RWPE1 (cell line): ENCODE measurements around the gene JAZF1.

Experiments used
- CTCF ChIA-PET: fragments of 350-600 bp; sonication (Branson Sonifier 250); formaldehyde crosslinking; extraction: SDS; loops from one replicate; lab custom pipeline; 2021; lab: Yijun Ruan, JAX
- POLR2A ChIA-PET: fragments of 400-600 bp; formaldehyde crosslinking; extraction: SDS; loops from one replicate; lab custom pipeline; 2020; ENCODE audit warnings: antibody characterized with exemption; ENCODE audit not compliant: low non-redundant PET; lab: Yijun Ruan, JAX
- DNase-seq: peaks from one replicate; pipeline ENCODE4 v3.0.0; 2012; ENCODE audit warnings: low spot score
- H3K27ac ChIP-seq: fragments of 450-650 bp; 2 replicates; pipeline ENCODE4 v1.5.1; 2017
- TF ChIP-seq, protein P1 (sequence below): fragments of 450-650 bp; conservative IDR thresholded peaks from 2 replicates; pipeline ENCODE4 v1.5.1; 2017; ENCODE audit warnings: low read depth, mild to moderate bottlenecking

JAZF1 gene

DNA sequence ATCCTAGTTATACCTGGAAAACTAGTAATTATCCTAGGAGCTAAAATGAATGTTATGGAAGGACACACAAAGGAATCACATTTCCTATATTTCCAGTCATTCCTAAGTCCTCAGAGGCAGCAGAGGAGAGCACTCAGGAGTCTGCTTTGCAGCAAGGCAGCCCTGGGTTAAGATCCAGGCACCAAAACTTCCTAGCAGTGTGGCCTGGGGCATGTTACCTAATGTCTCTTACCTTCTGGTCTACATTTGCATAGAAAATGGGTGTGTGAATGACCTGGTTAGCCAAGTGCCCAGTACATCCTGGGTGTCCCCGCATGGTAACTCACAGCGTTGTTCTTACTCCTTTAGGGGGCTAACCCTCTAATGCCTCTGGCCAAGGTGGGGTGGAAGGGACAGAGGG lies 304.8 kb downstream of the JAZF1 start:
- TF ChIP-seq, protein P1, sequence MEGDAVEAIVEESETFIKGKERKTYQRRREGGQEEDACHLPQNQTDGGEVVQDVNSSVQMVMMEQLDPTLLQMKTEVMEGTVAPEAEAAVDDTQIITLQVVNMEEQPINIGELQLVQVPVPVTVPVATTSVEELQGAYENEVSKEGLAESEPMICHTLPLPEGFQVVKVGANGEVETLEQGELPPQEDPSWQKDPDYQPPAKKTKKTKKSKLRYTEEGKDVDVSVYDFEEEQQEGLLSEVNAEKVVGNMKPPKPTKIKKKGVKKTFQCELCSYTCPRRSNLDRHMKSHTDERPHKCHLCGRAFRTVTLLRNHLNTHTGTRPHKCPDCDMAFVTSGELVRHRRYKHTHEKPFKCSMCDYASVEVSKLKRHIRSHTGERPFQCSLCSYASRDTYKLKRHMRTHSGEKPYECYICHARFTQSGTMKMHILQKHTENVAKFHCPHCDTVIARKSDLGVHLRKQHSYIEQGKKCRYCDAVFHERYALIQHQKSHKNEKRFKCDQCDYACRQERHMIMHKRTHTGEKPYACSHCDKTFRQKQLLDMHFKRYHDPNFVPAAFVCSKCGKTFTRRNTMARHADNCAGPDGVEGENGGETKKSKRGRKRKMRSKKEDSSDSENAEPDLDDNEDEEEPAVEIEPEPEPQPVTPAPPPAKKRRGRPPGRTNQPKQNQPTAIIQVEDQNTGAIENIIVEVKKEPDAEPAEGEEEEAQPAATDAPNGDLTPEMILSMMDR = no peak
- ChIA-PET POLR2A (no interaction called here), CTCF (no interaction called here)
- H3K27ac ChIP-seq = no peak overlapping the region
- no peak for DNase-seq

DNA sequence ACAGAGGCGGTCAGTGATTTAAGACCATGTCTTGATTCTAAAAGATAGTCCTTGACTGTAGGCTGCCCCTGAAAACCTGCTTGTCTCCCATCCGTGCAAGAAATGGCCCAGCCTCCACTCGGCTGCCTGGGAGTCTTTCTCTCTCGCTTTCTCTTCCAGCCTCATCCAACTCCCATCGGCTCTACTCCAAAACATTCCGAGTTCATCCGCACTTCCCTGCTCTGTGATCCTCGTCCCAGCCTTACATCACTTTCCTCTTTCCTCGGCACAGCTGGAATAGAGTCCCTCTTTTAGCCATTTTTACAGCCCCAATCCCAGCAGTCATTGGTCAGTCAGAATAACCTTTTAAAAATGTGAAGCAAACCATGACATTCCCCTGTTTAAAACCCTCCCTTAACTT lies 305.5 kb downstream of the JAZF1 start:
- CTCF ChIA-PET = no interaction called here
- DNase-seq = no peak
- TF ChIP-seq, protein P1 = no peak

DNA sequence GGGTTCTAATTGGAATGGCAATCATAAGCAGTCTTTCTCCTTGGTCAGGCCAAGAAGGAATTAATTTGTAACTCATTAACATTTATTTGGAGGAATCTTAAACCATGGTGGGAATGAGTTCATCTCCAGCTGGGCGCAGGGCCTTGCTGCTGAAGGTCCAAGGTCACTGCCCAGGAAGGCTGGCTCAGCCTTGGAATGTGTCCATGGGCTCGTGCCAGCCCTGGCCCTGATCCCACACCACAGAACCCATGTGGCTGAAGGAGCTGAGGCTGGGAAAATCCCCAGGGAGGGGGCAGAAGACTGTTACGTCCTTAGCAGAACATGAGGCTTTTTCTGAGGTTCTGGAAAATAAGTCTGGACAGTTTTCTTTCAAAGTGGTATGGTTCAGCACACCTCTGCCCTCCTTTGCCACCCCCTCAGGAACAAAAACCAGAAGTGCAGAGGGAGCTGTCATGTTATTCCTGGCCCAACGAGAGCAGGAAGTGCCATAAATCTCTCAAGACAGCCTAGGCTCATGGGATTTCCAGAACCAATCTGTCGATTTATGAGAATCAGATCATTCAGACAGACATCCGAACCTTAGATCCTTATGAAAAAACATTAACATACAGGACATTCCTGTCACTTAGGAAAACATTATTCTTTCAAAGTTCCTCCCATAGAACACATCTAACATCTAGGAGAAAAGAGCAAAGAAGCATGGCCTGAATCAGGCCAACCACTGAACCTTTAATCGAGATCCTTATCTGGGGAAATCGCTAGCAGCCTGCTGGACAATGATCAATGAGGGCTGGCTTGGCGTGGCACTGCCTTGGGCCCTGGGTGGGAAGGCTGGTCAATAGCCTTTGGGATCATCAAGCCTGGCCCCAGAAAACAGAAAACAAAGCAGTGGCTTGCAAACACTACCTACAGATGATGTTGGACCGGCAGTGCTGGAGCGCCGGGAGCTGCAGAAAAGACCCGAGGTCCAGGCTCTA lies 306.3 kb downstream of the JAZF1 start:
- TF ChIP-seq, protein P1 = no peak
- ChIA-PET POLR2A (no interaction called here), CTCF (no interaction called here)
- no peak overlapping the region for H3K27ac ChIP-seq
- DNase-seq = peak; percentile 32

More for the DNA sequence above, 305.5 kb downstream of the JAZF1 start:
- no peak overlapping the region for H3K27ac ChIP-seq
- POLR2A ChIA-PET = no interaction called here

DNA sequence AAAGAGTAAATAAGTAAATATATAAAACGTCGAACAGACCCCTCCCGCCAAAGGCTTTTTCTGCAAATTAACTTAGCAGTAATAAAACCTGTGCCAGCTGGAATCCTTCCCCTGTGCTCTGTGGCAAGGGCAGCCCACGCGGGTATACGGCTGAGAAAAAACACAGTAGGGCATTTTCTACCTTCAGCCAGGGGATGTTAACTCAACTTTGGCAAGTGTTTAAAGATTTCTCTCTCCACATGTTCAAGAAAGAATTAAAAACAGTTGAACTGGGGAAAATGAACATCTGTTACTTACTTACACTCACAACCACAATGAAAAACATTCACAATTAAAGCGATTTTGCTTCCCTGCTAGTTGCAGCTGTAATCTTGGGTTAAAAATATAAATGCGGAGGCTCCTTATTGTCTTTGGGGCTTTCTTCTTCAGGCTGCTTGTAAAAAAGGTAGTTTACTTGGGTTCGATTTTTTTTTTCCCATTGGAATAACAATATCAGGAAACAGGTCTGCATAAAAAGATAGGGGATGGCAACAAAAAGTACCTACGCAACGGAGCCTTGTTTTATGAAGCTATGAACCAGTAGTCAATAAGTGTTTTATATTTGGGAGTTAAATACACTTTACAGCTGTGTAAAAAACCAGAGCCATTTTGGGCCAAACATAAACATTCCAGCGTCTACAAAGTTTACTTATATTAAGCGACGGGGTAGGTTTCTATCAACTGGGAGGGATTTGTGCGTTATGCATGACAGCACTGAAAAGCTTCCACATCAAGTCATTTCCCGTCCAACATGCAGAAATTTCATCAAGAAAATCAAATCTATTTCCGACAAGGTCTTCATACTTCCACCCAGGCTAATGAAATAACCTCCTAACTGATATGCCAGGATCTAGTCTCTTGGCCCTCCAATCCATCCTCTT lies 308.0 kb downstream of the JAZF1 start:
- ChIA-PET POLR2A (no interaction called here), CTCF (interaction anchor here (1.0 kb wide), 1 partner anchor 221 kb away, joined by 3 read pairs; no protein-coding TSS in a partner anchor)
- DNase-seq = no peak
- no peak overlapping the region for H3K27ac ChIP-seq
- TF ChIP-seq, protein P1 = no peak

DNA sequence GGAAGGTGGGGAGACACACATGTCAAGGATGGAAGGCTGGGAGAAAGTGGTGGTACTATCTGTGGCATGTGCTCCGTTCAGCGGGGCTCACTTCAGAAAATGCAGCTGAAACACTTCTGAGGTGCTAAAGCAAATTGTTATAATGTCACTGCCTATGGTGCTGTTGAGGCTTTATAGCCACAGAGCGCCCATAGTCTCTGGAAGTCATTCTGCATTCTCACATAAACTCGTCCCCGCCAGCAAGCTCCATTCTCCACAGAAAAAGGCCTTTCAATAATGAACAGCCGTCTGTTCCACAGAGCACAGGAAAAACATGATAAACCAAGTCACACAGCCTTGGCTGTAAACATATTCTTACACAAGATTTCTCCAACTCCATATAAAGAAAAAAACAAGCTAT lies 308.7 kb downstream of the JAZF1 start:
- DNase-seq = no peak
- H3K27ac ChIP-seq = no peak overlapping the region
- POLR2A ChIA-PET = interaction anchor here (1.1 kb wide), 1 partner anchor 77 kb away, joined by 8 read pairs; no protein-coding TSS in a partner anchor
- CTCF ChIA-PET = interaction anchor here (1.0 kb wide), 1 partner anchor 222 kb away, joined by 3 read pairs; no protein-coding TSS in a partner anchor
- TF ChIP-seq, protein P1 = no peak

DNA sequence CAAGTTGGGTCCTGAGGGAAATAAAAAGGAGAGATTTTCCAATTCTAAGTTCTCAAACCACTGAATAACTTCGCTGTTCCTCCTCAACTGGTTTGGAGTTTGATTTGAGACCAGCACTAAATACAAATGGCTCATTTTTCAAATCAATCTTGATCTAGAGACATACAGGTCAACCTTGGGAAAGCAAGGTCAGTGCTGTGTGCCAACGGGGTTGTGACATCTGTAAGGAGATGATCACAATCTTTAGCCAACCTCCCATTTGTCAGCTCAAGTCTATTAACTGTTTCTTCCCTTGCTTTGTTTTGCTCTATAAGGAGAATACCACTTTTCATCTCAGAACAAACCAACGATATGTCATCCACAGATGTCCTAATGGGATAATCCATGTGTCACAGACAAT lies 309.5 kb downstream of the JAZF1 start:
- TF ChIP-seq, protein P1 = no peak
- ChIA-PET POLR2A (interaction anchor here (1.1 kb wide), 1 partner anchor 78 kb away, joined by 8 read pairs; no protein-coding TSS in a partner anchor), CTCF (no interaction called here)

More for the DNA sequence above, 309.5 kb downstream of the JAZF1 start:
- no peak for DNase-seq
- no peak overlapping the region for H3K27ac ChIP-seq
